ENCODE measurements around the gene RCOR1. TPM values are rescaled to one million over a fixed set of nuclear protein-coding genes. Genes with fewer than 3 reads are reported as not detected.

RCOR1 gene
- total and polyA plus RNA-seq, 10 donors, result 3.7 to 30.6 (median 21.1) TPM

- intact Hi-C loops (cut with DNase I; ENCODE audit: low total_unique reads), result no loop called here
- H3K4me3 ChIP-seq, result no peak overlapping the region
- no peaks in the 10 kb centered on the region for H3K36me3 ChIP-seq
- H3K9me3 ChIP-seq, result no peaks in the 10 kb centered on the region
- H3K4me1 ChIP-seq, result peaks cover 0 to 23% (median 4%) of the 10 kb centered on the region in 6 donors
- 73 to 83% (median 80%) methylated on average over 7 of the region's 7 CpGs for WGBS, 5 donors
- TF ChIP-seq CTCF (IDR thresholded peaks at IDR 0.05 in 8 of 11, conservative IDR thresholded peaks at IDR 0.05 in 3 of 11) (no peak), POLR2AphosphoS5 (IDR thresholded peaks at IDR 0.05) (no peak), POLR2A (IDR thresholded peaks at IDR 0.05) (no peak)
- no peak for DNase-seq
- H3K27me3 ChIP-seq (replicated peaks in 1 of 7), result no peaks in the 10 kb centered on the region
- no peak overlapping the region for H3K27ac ChIP-seq
Measured at GRCh38 chr14:102578821-102579220, 13.6 kb upstream of the RCOR1 start.

GRCh38 chr14:102579696-102580549, 12.5 kb upstream of the RCOR1 start:
- DNase-seq, result no peak
- no peak overlapping the region for H3K27ac ChIP-seq
- H3K27me3 ChIP-seq (replicated peaks in 1 of 7), result no peaks in the 10 kb centered on the region
- intact Hi-C loops (cut with DNase I; ENCODE audit: low total_unique reads), result no loop called here
- H3K9me3 ChIP-seq, result no peaks in the 10 kb centered on the region
- H3K4me1 ChIP-seq, result peaks cover 0 to 15% (median 0%) of the 10 kb centered on the region in 6 donors
- H3K36me3 ChIP-seq, result no peaks in the 10 kb centered on the region
- 70 to 79% (median 74%) methylated on average over 19 of the region's 19 CpGs for WGBS, 5 donors
- no peak for TF ChIP-seq POLR2AphosphoS5 (IDR thresholded peaks at IDR 0.05)
- no peak for TF ChIP-seq CTCF (IDR thresholded peaks at IDR 0.05 in 8 of 11, conservative IDR thresholded peaks at IDR 0.05 in 3 of 11)
- TF ChIP-seq POLR2A (IDR thresholded peaks at IDR 0.05), result no peak
- no peak overlapping the region for H3K4me3 ChIP-seq

GRCh38 chr14:102580550-102581110, 11.8 kb upstream of the RCOR1 start:
- peaks cover 0 to 15% (median 0%) of the 10 kb centered on the region in 6 donors for H3K4me1 ChIP-seq
- no peaks in the 10 kb centered on the region for H3K36me3 ChIP-seq
- TF ChIP-seq POLR2AphosphoS5 (IDR thresholded peaks at IDR 0.05) (no peak), CTCF (IDR thresholded peaks at IDR 0.05 in 8 of 11, conservative IDR thresholded peaks at IDR 0.05 in 3 of 11) (no peak), POLR2A (IDR thresholded peaks at IDR 0.05) (no peak)
- DNase-seq, result no peak
- no peaks in the 10 kb centered on the region for H3K27me3 ChIP-seq (replicated peaks in 1 of 7)
- H3K27ac ChIP-seq, result no peak overlapping the region
- WGBS, 5 donors, result 91 to 97% (median 96%) methylated on average over 10 of the region's 10 CpGs
- intact Hi-C loops (cut with DNase I; ENCODE audit: low total_unique reads), result no loop called here
- no peaks in the 10 kb centered on the region for H3K9me3 ChIP-seq
- no peak overlapping the region for H3K4me3 ChIP-seq

GRCh38 chr14:102581193-102581592, 11.3 kb upstream of the RCOR1 start:
- 89 to 96% (median 92%) methylated on average over 10 of the region's 10 CpGs for WGBS, 5 donors
- intact Hi-C loops (cut with DNase I; ENCODE audit: low total_unique reads), result no loop called here
- TF ChIP-seq CTCF (IDR thresholded peaks at IDR 0.05 in 8 of 11, conservative IDR thresholded peaks at IDR 0.05 in 3 of 11) (no peak), POLR2AphosphoS5 (IDR thresholded peaks at IDR 0.05) (no peak), POLR2A (IDR thresholded peaks at IDR 0.05) (no peak)
- Histone ChIP-seq H3K27me3 (replicated peaks in 1 of 7) (no peaks in the 10 kb centered on the region), H3K4me3 (no peak overlapping the region), H3K4me1 (peaks cover 0 to 15% (median 0%) of the 10 kb centered on the region in 6 donors), H3K27ac (no peak overlapping the region), H3K36me3 (no peaks in the 10 kb centered on the region), H3K9me3 (no peaks in the 10 kb centered on the region)
- no peak for DNase-seq
